HUES6 (cell line): Measurements from ENCODE around the gene MAD1L1.

Experiments
- H3K27ac ChIP-seq: 2 replicates; pipeline ENCODE4 v1.7.0; 2013; ENCODE audit warnings: low read depth, mild to moderate bottlenecking, low read length, inconsistent platforms
- H3K27me3 ChIP-seq: 2 replicates; pipeline ENCODE4 v1.6.1; 2013; ENCODE audit warnings: low read length; ENCODE audit not compliant: control insufficient read depth, insufficient read depth
- H3K36me3 ChIP-seq: 2 replicates; pipeline ENCODE4 v1.6.1; 2013; ENCODE audit warnings: low read length; ENCODE audit not compliant: control insufficient read depth, insufficient read depth
- H3K4me1 ChIP-seq: 2 replicates; pipeline ENCODE4 v1.6.1; 2013; ENCODE audit warnings: low read length; ENCODE audit not compliant: control insufficient read depth, insufficient read depth
- H3K4me3 ChIP-seq: 2 replicates; pipeline ENCODE4 v1.5.1; 2013; ENCODE audit warnings: low read depth, low read length
- H3K9ac ChIP-seq: one replicate; pipeline ENCODE4 v1.6.1; 2013; ENCODE audit warnings: mild to moderate bottlenecking, low read length
- H3K9me3 ChIP-seq: 2 replicates; pipeline ENCODE4 v1.6.1; 2013; ENCODE audit warnings: low read depth, low read length; ENCODE audit not compliant: control insufficient read depth, insufficient read depth

MAD1L1 gene

DNA sequence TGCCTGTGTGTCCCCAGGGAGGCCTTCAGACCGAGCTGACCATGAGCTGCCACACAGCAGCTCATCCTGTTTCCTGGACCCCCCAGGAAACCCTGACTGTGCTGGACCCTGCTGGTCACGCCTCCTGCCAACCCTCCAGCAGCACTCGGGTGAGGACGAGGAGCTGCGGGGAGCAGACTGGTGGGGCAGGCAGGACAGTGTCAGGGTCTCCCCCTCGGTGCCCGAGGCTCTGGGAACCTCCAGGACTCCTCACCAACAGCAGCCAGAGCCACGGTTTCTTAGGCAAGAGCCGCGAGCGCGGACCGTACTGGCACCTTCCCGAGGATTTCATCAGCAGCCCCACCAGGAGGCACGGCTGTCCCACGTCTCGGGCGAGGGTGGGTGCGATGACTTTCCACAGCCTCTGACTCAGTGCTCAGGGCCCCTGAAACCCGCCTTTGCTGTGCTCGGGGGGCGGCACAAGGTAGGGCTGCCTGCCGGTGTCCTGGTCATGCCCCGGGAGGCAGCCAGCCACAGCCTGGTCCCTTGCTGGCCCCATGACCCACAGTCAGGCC, 375.8 kb downstream of the MAD1L1 start:
- no peaks in the 10 kb centered on the region for H3K36me3 ChIP-seq
- peaks cover 3% of the 10 kb centered on the region; the same call in 1 of the 2 replicates for H3K4me1 ChIP-seq
- no peak overlapping the region for H3K4me3 ChIP-seq
- peak overlapping the region; percentile 57; the same call in 1 of the 2 replicates for H3K27ac ChIP-seq
- 0 out of 2 replicates have a peak, but pooled peaks cover 5% of the 10 kb centered on the region for H3K9me3 ChIP-seq
- no peaks in the 10 kb centered on the region for H3K27me3 ChIP-seq
- peak overlapping the region; percentile 10 for H3K9ac ChIP-seq

DNA sequence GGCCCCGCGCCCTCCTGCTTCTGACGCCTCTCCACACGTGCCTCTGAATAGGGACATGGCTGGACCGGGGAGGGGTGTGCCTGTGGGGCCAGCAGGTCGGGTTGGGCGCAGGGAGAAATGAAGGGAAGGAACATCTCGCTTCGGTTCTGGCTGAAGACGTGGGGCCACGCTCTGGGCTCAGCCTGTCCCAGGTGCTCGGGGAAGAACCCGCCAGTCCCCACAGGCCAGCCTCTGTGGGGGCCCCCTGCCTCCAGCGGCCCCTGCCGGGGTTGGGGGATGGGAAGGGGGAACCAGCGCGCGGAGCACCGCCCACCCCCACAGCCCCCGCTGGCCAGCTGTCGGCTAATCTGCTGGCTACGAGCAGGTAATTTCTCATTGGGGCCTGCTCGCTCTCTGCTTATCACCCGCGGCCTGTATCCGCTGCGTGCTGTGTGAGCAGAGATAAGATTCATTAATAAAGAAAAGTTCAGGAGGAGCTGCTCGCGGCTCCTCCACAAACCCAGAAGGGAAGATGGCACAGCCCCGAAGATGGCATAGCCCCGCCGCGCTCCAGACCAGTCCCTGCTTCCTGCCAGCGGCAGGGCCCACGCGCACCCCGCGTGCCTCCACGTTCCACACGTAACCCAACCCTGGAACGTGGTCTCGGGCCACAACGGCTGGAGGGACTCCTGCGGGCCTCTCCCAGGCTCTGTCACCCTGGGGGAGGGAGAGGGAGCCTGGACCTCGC, 376.4 kb downstream of the MAD1L1 start:
- Histone ChIP-seq H3K36me3 (no peaks in the 10 kb centered on the region), H3K9ac (peak overlapping the region; percentile 10), H3K27ac (no peak overlapping the region; the same call in 1 of the 2 replicates), H3K27me3 (no peaks in the 10 kb centered on the region), H3K9me3 (0 out of 2 replicates have a peak, but pooled peaks cover 5% of the 10 kb centered on the region), H3K4me3 (no peak overlapping the region), H3K4me1 (peaks cover 3% of the 10 kb centered on the region; the same call in 1 of the 2 replicates)

DNA sequence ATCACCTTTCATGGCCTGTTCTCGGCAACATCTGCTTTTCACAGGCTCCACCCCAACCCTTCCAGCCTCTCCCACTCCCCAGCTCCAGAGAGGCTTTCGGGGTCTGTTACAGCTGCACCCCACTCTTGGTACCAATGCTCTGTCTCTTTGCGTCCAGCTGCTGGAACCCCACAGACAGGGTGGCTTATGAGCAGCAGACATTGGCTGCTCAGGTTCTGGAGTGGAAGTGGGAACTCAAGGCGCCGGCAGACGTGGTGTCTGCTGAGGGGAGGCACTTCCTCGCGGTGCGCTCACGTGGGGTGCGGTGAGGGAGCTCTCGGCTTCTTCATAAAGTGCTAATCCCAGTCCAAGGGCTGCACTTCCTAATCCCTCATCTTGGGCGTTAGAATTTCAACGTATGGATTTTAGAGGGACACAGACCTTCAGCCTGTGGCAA, 377.0 kb downstream of the MAD1L1 start:
- Histone ChIP-seq H3K36me3 (no peaks in the 10 kb centered on the region), H3K27ac (no peak overlapping the region), H3K27me3 (no peaks in the 10 kb centered on the region), H3K4me3 (no peak overlapping the region), H3K4me1 (peaks cover 3% of the 10 kb centered on the region; the same call in 1 of the 2 replicates), H3K9ac (no peak overlapping the region), H3K9me3 (0 out of 2 replicates have a peak, but pooled peaks cover 5% of the 10 kb centered on the region)

DNA sequence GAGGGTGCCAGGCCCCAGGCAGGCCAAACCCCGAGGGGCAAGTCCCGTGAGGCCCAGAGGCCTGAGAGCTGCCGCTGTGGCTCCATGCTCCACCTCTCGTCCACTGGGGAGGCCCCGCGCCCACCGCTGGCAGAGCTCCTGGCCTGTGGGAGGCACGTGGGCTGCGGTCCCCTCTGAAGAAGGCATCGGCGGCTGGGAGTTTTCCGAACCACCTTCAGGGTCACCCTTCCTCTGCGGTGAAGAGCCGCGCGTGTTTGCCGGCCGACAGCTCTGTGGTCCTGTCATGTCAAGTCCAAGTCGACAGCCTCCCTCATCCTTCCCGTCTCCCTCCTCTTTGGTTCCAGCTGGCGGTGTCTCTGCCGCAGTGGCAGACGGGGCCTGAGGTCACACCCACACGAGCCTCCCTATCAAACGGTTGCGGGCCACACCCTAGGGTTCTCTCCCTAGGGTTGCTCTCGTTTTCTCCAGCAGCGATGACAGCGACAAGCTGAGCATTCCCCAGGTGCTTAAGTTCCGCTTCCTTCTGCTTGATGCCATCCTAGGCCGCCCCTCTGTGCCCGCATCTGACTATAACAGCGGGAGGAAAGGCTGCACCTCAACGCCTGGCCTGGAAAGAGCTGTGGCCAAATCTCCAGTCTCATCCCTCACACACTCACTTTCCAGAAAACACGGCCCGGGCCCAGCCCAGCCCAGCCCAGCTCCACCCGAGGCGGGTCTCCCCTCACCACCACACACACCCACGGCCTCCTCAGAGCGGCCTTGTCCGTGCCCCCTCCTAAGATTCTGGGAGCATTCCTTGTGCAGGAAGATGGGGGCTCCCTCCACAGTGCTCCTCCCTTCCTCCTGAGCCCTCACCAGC, 377.6 kb downstream of the MAD1L1 start:
- no peak overlapping the region for H3K4me3 ChIP-seq
- no peak overlapping the region for H3K9ac ChIP-seq
- H3K27ac ChIP-seq = no peak overlapping the region
- H3K36me3 ChIP-seq = no peaks in the 10 kb centered on the region
- H3K9me3 ChIP-seq = 0 out of 2 replicates have a peak, but pooled peaks cover 5% of the 10 kb centered on the region
- peaks cover 3% of the 10 kb centered on the region; the same call in 1 of the 2 replicates for H3K4me1 ChIP-seq
- no peaks in the 10 kb centered on the region for H3K27me3 ChIP-seq

DNA sequence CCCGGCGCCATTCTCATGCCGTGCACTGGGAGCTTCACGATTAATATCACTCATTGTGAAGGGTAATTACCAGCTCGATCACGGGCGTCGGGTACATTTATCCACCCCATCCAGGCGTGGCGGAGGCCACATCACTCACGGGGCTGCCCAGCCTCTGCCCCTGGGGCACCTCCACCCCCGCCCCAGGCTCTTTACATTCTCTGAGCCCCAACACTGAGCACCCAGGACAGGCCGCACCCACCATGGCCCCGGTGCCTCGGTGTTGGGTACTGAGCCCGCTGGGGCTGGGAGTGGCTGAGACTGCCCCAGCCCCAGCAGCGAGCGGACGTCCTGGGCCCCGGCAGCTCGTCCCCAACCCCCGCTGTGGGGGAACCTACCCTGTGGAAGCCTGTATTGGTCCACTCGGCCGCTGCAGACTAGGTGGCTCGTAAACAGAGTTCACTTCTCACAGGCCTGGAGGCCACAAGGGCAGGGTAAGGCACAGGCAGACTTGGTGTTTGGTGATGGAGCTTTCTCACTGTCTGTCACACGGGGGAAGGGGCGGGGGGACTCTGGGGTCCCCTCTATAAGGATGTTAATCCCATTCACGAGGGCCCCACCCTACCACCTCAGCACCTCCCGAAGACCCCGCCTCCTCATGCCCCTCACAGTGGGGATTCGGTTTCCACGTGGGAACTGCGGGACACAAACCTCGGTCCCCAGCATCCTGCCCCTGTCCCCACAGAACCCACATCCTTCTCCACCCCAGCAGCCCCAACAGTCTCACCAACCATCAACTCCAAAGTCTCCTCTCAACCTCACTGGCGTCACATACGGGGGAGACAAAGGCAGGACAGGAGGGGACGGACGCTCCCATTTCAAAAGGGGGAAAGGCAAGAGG, 378.5 kb downstream of the MAD1L1 start:
- 0 out of 2 replicates have a peak, but pooled peaks cover 5% of the 10 kb centered on the region for H3K9me3 ChIP-seq
- no peaks in the 10 kb centered on the region for H3K36me3 ChIP-seq
- no peak overlapping the region for H3K9ac ChIP-seq
- H3K4me3 ChIP-seq = no peak overlapping the region
- no peak overlapping the region for H3K27ac ChIP-seq
- peaks cover 6% of the 10 kb centered on the region; the same call in 1 of the 2 replicates for H3K4me1 ChIP-seq
- no peaks in the 10 kb centered on the region for H3K27me3 ChIP-seq

DNA sequence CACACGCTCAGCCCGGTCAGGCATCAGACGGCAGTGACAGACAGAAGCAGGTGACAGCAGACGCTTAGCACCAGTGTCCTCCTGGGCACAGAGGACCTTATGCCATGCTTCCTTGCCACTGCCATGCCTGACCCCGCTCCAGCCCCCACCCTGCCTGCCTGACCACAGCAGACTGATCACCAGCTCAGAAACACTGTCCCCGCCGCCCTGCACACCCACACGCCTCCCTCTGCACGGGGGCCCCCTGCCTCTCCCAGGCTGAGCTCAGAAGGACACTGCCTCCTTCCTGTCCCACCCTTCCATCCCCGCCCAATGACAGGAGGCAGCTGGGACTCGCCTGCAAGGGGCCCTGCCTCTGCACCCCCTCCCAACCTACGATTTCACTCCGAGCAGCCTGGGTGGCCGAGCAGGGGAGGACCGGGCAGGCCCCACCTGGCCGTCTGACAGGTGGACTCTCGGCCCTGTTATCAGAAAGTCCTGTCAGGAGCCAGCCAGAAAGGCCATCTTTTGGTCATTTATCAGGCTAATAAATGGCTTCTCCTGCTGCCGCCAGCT, 379.2 kb downstream of the MAD1L1 start:
- Histone ChIP-seq H3K36me3 (no peaks in the 10 kb centered on the region), H3K9ac (no peak overlapping the region), H3K9me3 (0 out of 2 replicates have a peak, but pooled peaks cover 5% of the 10 kb centered on the region), H3K27ac (no peak overlapping the region), H3K4me1 (peaks cover 8% of the 10 kb centered on the region; the same call in 1 of the 2 replicates), H3K4me3 (no peak overlapping the region), H3K27me3 (no peaks in the 10 kb centered on the region)

DNA sequence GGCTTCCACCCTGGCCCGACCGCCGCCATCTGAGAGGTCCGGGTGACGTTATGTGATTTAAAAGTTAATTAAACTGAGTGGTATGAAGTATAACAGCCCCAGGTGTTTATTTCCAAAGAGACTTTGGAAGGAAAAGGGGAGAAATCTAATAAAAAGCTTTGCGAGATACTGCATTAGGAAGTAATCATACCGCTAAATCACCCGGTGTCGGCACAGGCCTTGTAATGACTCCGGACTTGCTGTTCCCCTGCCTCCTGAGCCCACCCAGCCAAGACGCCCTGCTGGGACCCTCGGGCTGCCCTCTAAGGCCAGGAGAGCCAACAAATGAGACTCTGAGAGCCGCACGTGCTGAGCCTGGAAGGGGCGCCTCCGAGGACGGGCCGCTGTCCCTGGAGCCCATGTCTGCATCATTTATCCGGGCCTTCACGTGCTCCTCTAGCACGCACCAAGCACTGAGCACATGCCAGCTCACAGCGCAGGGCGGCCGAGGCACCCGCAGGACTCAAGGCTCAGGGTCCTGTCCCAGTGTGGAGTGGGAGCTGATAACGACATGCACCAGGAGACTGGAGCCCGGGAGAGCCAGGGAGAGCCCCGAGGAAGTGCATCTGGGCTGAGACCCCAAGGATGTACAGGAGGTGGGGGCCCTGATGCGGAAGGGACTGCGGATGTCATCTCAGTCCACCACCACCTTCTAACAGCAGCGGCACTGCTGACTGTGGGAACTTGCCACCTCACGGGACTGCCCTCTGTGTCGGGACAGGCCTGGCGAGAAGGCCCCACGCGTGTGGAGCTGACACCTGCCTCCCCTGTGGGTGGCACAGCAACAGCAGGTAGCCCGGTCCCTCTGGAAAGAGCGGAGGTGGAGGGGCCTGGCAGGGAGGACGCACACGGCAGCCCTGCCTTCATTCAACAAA, 380.0 kb downstream of the MAD1L1 start:
- 0 out of 2 replicates have a peak, but pooled peaks cover 5% of the 10 kb centered on the region for H3K9me3 ChIP-seq
- no peak overlapping the region for H3K4me3 ChIP-seq
- no peak overlapping the region for H3K9ac ChIP-seq
- H3K27me3 ChIP-seq = no peaks in the 10 kb centered on the region
- H3K27ac ChIP-seq = no peak overlapping the region
- no peaks in the 10 kb centered on the region for H3K36me3 ChIP-seq
- H3K4me1 ChIP-seq = peaks cover 8% of the 10 kb centered on the region; the same call in 1 of the 2 replicates

DNA sequence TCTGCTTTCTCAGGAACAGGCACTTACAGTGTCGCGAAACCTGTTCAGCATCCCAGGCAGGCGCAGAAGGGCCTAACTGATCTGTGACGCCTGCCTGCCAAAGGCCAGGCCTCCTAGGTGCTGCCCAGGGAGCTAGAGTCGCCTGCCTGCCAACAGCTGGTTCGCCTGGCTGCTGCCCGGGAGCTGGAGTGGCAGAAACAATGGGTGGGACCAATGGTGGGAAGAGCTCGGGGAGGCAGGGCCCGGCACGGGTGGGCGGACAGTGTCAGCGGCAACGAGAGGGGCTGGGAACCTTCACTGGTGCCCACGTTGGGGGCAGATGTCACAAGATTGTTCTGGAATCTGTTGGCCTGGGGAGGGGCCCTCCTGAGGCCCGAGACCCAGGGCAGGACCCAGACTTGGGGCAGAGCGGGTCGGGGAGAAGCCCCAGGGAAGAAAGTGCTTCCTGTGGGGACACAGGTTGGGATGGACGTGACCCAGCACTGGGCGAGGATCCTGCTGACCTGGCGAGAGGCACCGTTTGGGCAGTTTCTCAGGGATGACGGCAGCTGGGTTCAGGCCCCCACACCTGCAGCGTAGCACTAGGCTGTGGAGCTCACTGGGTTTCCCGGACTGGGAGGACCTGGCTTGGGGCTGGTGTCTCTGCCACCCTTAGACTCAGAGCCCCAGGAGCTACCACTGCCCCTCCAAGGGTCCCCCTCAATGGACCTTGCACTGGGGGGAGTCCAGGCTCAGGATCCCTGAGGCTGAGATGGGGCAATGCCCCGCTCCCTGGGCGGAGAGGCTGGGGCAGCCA, 380.8 kb downstream of the MAD1L1 start:
- peak overlapping the region; percentile 26 for H3K9ac ChIP-seq
- no peak overlapping the region for H3K27ac ChIP-seq
- H3K4me1 ChIP-seq = peaks cover 8% of the 10 kb centered on the region; the same call in 1 of the 2 replicates
- no peaks in the 10 kb centered on the region for H3K27me3 ChIP-seq
- no peaks in the 10 kb centered on the region for H3K36me3 ChIP-seq
- H3K4me3 ChIP-seq = no peak overlapping the region
- 0 out of 2 replicates have a peak, but pooled peaks cover 5% of the 10 kb centered on the region for H3K9me3 ChIP-seq
